ENCODE measurements around the gene KLC3.

DNA sequence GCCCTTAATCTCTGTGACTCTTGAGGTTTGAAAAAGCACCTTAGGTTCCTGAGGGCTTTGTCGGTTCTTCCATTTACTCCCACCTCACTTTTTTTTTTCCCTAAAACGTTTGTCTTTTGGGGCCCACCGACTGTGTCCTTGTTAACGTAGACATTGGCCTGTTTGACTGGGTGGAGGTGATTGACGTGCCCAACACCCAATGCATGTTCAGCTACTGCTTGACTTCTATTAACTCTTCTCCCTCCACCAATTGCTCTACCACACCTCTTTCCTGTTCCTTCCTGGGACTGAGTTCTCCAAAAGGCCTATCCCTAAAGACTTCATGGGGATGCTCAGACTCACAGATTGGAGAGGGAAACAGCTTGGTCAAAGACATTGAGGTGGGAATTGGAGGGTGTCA is 35.1 kb upstream of the KLC3 start:
- TF ChIP-seq SIN3A (IDR thresholded peaks at IDR 0.05; ENCODE audit: borderline replicate concordance, low read depth, low read length) (no peak), TAF1 (IDR thresholded peaks at IDR 0.05; ENCODE audit: borderline replicate concordance, low read depth, low read length) (no peak), EZH2phosphoT487 (IDR thresholded peaks at IDR 0.05; ENCODE audit: borderline replicate concordance, low read depth) (no peak), NRF1 (IDR thresholded peaks at IDR 0.05; ENCODE audit: low read depth, low read length) (no peak), CHD2 (IDR thresholded peaks at IDR 0.05; ENCODE audit: low read length, partially characterized antibody) (no peak), RCOR1 (IDR thresholded peaks at IDR 0.05; ENCODE audit: low read length) (no peak), TEAD4 (IDR thresholded peaks at IDR 0.05; ENCODE audit: borderline replicate concordance, insufficient read depth) (no peak), JUND (IDR thresholded peaks at IDR 0.05) (no peak)
- TF ChIP-seq, protein P1, sequence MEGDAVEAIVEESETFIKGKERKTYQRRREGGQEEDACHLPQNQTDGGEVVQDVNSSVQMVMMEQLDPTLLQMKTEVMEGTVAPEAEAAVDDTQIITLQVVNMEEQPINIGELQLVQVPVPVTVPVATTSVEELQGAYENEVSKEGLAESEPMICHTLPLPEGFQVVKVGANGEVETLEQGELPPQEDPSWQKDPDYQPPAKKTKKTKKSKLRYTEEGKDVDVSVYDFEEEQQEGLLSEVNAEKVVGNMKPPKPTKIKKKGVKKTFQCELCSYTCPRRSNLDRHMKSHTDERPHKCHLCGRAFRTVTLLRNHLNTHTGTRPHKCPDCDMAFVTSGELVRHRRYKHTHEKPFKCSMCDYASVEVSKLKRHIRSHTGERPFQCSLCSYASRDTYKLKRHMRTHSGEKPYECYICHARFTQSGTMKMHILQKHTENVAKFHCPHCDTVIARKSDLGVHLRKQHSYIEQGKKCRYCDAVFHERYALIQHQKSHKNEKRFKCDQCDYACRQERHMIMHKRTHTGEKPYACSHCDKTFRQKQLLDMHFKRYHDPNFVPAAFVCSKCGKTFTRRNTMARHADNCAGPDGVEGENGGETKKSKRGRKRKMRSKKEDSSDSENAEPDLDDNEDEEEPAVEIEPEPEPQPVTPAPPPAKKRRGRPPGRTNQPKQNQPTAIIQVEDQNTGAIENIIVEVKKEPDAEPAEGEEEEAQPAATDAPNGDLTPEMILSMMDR (IDR thresholded peaks at IDR 0.05): no peak
- TF ChIP-seq, protein P2, sequence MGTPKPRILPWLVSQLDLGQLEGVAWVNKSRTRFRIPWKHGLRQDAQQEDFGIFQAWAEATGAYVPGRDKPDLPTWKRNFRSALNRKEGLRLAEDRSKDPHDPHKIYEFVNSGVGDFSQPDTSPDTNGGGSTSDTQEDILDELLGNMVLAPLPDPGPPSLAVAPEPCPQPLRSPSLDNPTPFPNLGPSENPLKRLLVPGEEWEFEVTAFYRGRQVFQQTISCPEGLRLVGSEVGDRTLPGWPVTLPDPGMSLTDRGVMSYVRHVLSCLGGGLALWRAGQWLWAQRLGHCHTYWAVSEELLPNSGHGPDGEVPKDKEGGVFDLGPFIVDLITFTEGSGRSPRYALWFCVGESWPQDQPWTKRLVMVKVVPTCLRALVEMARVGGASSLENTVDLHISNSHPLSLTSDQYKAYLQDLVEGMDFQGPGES (IDR thresholded peaks at IDR 0.05; ENCODE audit: low read depth, low read length): no peak

All from SK-N-SH (cell line).